GM19468 (cell line): ENCODE data around the gene MGAT5.
A peak's percentile ranks its signal among the peaks of the same experiment; 100 is the strongest.

Experiments used
- ATAC-seq: cut with Tn5 transposase; IDR thresholded peaks from one replicate; pipeline ENCODE4 v1.9.1; 2021; ENCODE audit warnings: mild to moderate bottlenecking, moderate library complexity, moderate number of reproducible peaks; ENCODE audit not compliant: unreplicated experiment; ENCODE audit errors: extremely low read depth

MGAT5 gene

DNA sequence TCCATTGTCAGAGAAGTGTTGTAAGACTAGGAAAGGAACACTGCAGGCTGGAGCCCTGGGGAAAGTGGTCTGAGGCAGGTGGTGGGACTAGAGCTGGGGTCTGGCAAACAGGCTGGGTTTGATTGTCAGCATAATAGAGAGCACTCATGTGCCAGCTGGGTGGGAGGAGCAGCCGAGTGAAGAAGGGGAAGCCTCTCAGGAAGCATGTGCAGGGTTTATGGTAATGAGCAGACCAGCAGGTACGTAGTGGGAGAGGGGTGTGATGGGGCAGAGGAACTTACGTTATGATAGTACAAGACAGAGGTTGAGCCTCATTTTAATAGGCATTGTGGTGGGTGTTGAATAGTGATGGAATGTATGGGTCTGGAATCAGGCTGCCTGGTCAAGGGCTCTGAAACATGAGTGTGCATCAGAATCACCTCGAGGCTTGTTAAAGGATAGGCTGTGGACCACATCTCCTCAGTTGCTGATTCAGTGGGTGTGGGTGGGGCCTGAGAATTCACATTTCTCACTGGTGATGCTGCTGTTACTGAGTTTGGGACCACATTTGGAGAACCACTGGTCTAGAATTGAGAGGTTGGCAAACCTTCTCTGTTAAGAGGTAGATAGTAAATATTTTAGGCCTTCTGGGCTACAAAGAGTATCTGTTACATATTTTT lies 1.7 kb upstream of the MGAT5 start:
- no peak for ATAC-seq

GRCh38 chr2:134253117-134253704 lies 661 bp upstream of the MGAT5 start:
- peak; percentile 49 for ATAC-seq

DNA sequence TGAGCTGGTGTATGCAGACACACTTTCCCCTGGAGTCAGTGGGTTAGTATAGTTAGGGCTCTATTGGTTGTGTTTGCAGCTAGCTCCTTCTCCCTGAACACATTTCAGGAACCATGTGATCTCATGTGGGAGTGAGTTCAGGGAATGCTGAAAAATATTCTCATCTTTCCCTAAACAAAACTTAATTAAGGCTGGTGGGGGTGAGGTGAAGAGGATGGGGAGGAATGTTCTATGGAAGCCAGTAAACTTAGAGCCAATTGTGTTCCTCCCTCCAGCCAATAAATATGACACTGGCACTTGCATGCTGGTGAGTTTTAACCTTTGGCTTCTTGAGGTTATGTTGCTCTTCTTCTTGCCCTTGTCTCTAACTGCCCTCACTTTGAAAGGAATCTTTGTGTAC lies 952 bp downstream of the MGAT5 start:
- ATAC-seq, result no peak

- ATAC-seq, result no peak
These were observed 3.1 kb downstream of the MGAT5 start for GRCh38 chr2:134256956-134257355.

GRCh38 chr2:134257509-134257908 lies 3.6 kb downstream of the MGAT5 start:
- no peak for ATAC-seq

GRCh38 chr2:134257965-134258683 lies 4.3 kb downstream of the MGAT5 start:
- ATAC-seq, result no peak

- no peak for ATAC-seq
These were observed 5.0 kb downstream of the MGAT5 start for GRCh38 chr2:134258684-134259388.

DNA sequence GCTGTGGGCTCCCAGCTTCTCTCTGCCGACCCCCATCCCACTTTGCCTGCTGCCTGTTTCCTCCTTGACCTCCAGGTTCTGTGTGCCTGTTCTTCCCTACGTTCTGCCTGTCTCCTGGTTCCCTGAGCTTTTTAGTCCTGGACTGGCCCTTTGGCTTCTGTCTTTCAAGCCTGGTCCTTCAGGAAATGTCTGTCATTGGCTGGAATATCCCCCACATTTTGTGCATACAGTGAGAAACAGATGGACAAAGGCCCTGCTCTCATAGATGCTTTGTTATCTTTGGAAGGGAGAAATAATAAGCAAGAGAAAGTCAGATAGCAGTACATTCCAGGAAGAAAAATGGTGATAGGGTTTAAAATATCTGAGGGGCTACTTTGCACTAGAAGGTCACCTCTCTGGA lies 5.7 kb downstream of the MGAT5 start:
- ATAC-seq, result no peak

GRCh38 chr2:134259994-134260393 lies 6.1 kb downstream of the MGAT5 start:
- ATAC-seq, result no peak

DNA sequence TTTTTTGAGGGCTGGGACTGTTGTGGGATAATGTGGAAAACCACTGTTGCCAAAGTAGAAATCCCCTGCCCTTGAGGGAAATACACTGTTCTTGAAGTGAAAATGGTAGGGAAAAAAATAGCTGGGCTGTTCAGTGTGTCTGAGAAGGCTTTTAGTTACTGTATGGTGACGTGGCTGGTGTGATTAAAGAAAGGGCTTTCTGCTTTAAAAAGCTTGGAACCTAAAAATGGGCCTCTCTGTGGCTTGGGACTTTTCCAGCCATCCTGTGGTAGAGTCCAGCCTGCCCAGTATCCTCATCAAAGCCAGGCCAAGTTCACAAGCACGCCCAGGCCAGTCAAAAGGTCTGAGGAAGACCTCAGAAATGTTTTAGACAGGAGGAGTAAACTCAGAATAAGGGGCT lies 6.8 kb downstream of the MGAT5 start:
- ATAC-seq, result no peak

DNA sequence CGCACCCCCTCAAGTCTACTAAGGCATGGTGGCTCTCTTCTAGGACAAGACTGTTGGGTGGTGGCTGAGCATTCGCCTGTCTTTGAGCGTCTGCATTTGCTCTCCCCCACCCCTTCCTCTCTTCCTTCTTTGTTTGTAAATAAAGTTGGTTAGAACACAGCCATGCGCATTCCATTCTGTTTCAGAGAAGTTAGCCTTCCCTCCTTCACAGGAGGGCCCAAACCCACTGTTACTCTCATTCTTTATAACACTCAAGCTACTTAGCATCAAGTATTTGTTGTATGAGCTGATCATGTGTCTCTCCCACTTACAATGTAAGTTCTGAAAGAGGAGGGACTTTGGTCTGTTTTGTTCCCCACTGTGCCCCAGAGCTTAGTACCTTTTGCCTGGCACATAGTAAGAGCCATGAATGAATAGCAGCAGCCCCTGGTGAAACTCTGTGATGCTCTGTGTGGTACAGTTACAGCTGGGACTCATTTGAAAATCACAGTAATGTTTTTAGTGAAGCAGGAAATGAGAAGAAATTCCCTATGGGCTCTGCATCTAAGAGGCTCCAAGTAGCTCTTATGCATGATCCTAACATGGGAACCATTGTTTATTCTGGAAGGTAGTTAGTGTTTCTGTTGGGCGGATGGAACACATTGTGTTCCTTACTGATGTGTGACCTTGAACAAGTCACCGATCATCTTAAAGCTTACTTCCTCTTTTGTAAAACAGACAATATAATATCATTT lies 7.7 kb downstream of the MGAT5 start:
- peak; percentile 37 for ATAC-seq

GRCh38 chr2:134262684-134263083 lies 8.8 kb downstream of the MGAT5 start:
- ATAC-seq, result peak; percentile 27

- no peak for ATAC-seq
These were observed 14.4 kb downstream of the MGAT5 start for GRCh38 chr2:134268265-134268664.

GRCh38 chr2:134269230-134269629 lies 15.4 kb downstream of the MGAT5 start:
- ATAC-seq, result no peak

GRCh38 chr2:134269972-134270735 lies 16.3 kb downstream of the MGAT5 start:
- no peak for ATAC-seq

- ATAC-seq, result no peak
These were observed 17.9 kb downstream of the MGAT5 start for GRCh38 chr2:134271758-134272157.

DNA sequence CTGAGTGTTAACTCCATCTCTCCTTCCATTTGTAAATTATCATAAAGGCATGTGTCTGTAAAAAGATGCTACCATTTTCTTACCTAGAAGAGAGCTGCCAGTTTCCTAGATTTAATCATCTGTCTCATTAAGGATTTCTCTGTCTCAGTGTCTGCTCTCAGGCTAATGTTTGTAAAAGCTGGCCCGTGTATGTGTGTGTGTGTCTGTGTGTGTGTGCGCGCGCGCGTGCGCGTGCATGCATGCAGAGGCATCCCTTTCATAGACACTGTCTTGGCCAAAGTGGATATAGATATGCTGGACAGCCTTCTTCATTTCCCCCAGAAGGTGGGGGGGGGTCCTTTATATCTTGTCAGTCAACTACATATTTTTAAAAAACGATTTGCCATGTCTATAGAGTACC lies 18.9 kb downstream of the MGAT5 start:
- ATAC-seq, result no peak

- no peak for ATAC-seq
These were observed 19.5 kb downstream of the MGAT5 start for GRCh38 chr2:134273256-134273983.

DNA sequence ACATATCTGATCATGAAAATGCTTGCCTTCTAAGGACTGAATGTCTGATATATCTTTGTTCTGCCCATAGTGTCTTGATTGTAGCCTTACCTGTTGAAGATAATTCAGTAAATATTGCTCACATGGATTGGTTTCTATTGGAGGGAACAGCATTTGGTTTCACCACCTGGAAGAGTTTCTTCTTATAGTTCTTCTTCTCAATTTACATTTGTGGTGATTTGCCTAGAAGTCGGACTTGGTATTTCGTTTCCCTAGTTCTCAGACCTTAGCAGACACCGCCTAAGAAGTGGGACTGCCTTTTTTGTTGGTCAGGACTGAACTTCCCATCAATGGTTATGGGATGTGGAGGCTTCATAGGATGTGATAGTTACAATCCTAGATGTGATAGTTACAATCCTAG lies 20.2 kb downstream of the MGAT5 start:
- no peak for ATAC-seq
